ENCODE results near the gene KRTAP10-9.
"Not testable (repeated sequence)": the region's sequence is repeated elsewhere in the genome, so short reads cannot be mapped to it uniquely, and the experiment has no call there.

The KRTAP10-9 gene

GRCh38 chr21:44644878-44645277, 18.0 kb downstream of the KRTAP10-9 start:
- no peak for DNase-seq

DNA sequence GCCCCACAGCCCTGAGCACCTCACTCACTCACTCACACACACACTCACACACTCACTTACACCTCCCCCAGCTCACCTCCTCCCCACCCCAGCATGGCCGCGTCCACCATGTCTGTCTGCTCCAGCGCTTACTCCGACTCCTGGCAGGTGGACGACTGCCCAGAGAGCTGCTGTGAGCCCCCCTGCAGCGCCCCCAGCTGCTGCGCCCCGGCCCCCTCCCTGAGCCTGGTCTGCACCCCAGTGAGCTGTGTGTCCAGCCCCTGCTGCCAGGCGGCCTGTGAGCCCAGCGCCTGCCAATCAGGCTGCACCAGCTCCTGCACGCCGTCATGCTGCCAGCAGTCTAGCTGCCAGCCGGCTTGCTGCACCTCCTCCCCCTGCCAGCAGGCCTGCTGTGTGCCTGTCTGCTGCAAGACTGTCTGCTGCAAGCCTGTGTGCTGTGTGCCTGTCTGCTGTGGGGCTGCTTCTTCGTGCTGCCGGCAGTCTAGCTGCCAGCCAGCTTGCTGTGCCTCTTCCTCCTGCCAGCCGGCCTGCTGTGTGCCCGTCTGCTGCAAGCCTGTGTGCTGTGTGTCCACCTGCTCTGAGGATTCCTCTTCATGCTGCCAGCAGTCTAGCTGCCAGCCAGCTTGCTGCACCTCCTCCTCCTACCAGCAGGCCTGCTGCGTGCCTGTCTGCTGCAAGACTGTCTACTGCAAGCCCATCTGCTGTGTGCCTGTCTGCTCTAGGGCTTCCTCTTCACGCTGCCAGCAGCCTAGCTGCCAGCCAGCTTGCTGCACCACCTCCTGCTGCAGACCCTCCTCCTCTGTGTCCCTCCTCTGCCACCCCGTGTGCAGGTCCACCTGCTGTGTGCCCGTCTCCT, 19.7 kb downstream of the KRTAP10-9 start, which contains the start of gene KRTAP10-11:
TSS of gene KRTAP10-11 (plus strand) at position 49 of the 856 bp plus-strand sequence. CDS start at position 94, 45 bp downstream.
- not testable (repeated sequence) for DNase-seq

DNA sequence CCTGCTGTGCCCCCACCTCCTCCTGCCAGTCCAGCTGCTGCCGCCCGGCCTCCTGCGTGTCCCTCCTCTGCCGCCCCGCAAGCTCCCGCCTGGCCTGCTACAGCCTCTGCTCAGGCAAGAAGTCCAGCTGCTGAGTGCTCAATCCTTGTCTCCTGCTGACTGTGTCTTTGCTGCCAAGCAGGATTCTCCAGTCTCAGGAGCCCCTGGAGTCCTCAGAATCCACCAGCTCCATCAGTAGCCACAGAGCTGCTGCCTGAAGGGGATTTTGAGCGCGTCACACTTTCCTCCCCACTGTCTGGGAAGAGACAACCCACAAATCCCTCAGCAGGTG, 20.3 kb downstream of the KRTAP10-9 start:
- no peak for DNase-seq

DNA sequence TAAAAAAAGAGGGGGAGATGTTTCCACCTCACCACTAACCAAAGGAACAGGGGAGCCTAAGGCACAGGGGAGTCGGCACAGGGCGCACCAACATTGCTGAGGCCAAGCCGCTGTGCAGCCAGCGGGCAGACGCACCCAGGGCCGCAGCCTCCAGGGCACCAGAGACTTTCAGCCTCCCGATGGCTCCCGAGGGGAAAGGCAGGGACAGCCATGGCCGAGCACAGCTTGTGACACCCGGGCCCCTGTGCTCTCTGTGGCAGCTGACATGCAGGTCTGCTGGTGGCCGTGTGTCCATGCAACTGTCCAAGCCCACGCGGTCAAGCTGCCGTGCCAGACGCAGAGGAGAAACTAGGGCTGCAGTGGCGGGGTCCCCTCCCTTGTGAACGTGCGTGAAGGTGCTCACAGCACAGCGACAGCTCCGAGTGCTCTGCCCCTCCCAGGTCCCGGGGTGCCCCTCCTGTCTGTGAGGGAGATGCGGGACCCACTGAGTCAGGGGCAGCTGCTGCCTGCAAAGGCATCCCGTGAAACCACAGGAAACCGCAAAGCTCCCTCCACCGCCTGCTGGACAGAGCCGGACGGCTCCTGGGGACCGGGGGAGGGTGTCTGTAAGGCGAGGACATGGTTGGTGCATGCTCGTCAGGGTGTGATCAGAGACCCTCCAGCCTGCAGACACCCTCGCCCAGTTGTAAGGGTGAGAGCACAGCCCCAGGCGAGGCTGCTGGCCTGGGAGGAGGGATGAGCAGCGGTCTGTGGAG, 21.8 kb downstream of the KRTAP10-9 start:
- DNase-seq = no peak

DNA sequence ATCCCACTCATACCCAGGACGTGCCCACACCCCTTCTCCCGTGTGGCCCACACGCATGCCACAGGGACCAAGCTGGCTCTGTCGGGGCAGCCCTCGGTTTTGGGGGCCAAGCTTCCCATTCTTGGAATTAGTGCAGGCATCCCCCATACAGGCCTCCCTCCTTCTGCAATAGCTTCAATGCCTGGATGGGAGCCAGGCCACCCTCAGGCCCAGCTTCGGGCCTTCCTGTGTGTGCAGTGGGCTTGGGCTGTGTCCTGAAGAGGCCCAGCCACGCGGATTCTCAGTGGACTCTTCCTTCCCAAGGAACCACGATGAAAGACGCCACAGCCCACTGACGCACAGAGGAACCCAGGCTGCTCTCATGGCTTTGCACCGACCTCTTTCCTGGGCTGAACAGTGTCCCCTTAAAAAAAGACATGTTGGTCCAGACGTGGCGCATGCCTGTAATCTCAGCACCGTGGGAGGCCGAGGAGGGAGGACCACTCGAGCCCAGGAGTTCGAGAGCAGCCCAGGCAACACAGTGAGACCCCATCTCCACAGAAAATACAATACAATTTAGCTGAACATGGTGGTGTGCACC, 22.7 kb downstream of the KRTAP10-9 start:
- no peak for DNase-seq

DNA sequence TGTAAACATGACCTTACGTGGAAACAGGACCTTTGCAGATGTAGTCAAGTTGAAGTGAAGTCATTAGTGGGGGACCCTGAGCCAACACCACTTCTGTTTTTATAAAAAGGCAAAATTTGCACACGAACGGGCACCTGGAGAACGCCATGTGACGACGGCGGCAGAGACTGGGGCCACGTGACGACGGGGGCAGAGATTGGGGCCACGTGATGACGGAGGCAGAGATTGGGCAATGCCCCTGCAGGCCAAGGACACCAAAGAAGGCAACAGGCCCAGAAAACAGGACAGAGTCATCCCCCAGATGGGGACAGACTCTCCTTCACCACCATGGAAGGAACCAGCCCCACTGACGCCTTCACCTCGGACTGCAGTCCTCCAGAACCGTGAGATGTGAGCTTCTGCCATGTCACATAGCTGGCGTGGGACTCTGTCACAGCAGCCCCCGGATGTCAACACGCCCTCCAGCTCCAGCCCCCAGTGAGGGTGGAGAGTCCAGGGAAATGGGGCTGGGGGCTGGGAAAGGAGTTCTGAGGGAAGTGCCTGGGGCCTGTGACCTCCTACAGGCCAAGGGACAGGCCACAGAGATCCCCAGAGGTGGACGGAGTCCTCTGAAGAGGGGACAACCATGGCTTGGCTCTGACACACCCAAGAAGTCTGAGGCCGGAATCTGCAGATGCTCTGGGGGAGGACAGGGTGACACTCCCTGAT, 23.5 kb downstream of the KRTAP10-9 start:
- DNase-seq = no peak

DNA sequence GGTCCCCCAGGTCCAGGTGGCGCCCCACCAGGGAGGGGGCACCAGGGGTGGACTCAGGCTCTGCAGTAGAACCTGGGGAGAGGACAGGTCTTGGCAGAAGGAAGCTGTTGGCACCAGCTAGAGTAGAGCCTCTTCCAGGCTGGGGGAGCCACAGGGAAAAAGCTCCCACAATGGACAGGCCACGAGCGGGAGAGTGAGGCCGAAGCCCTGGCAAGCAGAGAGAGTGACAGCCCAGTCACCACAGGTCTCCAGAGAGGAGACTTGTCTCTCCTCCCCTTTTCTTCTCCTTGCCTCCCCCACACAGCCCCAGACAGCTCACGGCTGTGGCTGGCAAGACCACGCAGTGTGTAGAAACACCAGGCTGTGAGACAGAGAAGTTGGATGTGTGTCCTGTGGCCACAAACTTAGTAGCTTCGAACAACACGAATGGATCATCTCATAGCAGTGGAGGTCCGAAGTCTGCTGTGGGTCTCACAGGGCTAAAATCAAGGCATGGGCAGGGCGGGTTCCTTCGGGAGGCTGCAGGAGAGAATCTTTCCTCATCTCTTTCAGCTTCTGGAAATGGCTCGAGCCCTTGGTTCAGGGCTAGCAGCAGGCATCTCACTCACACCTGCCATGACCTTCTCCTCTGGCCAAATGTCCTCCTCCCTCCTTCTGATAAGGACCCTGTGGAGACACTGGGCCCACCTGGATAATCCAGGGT, 24.2 kb downstream of the KRTAP10-9 start:
- no peak for DNase-seq

DNA sequence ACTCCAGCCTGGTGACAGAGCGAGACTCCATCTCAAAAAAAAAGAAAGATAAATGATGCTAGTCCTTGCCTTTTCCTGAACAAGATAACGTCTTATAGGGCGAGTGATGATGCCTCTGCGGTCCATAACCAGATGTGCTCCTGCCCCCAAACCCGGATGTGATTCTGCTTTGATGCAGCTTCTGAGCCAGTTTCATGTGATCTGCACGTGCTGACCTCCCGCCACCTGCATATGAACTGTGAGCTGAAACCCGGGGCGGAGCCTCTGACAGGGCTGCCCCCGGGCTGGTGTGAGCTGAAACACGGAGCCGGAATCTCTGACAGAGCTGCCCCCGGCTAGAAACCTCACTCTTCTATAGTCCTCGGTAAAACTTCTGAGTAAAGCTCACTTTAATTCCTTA, 26.2 kb downstream of the KRTAP10-9 start:
- no peak for DNase-seq

DNA sequence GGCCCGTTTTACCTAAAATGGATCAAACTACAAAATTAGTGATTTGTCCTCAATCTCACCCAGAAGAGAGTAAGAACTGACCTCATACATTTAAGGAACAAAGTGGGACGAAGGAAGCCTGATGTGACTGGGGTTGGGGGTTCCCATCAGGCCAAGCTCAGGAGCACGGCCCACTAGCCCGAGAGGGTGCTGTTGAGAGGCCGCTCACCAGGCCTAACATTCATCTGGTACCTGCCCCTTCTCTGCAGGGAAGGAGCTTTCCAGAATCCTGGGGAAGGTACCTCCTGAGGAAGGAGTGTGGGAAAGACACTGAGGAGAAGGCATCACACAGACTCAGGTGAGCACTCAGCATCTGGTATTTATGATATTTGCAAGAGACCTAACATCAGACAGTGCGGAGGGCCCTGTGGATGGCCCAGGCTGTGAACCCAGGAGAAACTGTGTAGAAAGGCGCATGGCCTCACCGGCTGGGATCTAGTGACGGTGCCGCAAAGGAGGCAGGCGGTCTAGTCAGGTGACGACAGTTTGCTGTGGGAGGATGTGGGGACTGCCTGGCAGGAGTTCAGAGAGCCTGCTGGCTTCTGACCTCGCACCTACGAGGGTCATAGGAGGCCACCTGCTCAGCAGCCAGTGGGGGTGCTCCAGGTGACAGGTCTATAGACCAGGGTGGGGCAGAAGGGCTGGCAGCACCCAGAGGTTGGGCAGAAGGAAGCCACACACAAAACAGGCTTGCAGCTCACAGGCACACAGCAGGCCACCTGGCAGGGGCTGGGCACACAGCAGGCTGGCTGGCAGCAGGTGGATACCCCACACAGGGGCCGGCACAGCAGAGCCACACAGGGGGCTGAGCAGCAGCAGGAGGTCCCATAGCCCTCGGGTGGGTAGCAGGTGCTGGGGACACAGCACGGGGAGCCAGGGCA, 27.0 kb downstream of the KRTAP10-9 start:
- DNase-seq = peak; percentile 44 to 70 (median 61)

DNA sequence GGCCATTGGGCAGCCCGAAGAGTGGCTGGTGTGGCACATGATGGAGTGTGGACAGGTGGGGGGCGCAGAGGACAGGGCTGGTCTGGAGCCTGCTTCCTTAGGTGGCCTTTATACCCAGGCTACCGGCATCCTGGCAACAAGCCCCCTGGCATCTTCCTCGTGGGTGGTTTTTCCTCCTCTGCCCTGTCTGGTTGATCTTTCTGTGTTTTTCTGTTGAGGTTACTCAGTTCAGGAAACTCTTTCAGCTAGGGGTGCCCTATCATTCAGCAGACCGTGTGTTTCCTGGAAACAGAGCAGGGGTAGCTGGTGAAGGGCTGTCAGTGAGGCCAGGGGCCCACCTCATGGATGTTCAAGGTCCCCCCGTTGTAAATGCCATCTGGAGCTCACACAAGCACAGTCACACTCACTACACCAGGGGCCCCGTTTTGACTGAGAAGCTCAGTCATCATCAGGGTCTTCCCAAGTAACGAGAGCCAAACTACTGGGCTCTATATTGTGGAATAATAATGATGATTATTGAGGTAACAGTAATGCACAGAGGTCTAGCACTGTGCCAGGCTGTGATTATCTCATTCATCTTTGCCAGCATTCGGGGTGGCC, 27.8 kb downstream of the KRTAP10-9 start, which contains the start of gene KRTAP12-4:
TSS of gene KRTAP12-4 (minus strand) at position 84 of the 600 bp plus-strand sequence. CDS start at position 39, 45 bp downstream.
- DNase-seq = peak in 1 of 5 donors; percentile 55

DNA sequence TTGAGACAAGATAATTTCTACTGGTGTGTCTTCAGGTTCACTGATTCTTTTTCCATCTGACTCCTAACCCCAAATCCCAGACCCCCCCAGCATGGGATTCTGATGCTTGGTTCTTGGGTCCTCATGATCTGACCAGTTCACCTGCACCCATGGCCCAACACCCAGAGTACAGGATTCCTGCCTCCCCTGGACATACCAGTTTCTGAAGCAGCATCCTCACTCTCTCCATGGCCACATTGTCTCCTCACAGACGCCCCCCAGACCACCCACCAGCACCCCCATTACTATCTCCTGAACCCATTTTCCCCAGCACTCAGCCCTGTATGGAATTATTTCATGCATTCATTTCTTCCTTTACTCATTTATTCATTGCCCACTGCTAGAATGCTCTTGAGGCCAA, 30.0 kb downstream of the KRTAP10-9 start:
- DNase-seq = no peak

- DNase-seq = peak; percentile 43 to 93 (median 48)
Observed at GRCh38 chr21:44657635-44658540, 31.0 kb downstream of the KRTAP10-9 start, which contains the start of gene KRTAP12-3. Gene KRTAP12-3 (plus strand): TSS chr21:44657932. CDS start chr21:44657980, 48 bp downstream.

GRCh38 chr21:44658541-44658910, 31.6 kb downstream of the KRTAP10-9 start:
- no peak for DNase-seq

DNA sequence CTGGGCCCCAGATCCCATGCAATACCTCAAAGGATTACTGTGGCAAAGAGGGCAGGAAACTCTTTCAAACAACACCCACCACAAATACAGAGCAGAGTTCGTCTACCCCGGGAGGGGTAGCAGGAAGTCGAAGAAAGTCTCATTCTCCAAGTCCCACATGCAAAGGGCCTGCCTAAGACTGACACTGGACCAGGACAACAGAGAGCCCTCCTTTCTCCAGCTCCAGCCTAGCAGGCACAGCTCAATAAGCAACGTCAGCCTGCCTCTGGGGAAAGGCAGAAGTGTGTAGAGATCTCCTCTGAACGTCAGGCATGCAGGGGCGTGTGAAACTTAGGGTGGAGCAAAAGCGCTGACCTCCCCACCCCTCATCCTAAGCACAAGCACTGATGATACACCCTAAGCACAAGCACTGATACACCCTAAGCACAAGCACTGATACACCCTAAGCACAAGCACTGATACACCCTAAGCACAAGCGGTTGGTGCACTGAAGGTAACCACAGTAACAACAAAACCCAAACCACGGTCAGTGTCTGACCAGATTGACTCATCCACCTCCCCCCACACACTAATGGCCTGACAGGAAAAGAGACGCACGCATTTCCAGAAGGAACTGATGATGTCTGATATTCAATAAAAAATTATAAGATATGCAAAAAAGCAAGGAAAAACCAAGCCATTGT, 32.2 kb downstream of the KRTAP10-9 start:
- peak in 1 of 5 donors; percentile 70 for DNase-seq

GRCh38 chr21:44661567-44661966, 34.7 kb downstream of the KRTAP10-9 start:
- not testable (repeated sequence) for DNase-seq

DNA sequence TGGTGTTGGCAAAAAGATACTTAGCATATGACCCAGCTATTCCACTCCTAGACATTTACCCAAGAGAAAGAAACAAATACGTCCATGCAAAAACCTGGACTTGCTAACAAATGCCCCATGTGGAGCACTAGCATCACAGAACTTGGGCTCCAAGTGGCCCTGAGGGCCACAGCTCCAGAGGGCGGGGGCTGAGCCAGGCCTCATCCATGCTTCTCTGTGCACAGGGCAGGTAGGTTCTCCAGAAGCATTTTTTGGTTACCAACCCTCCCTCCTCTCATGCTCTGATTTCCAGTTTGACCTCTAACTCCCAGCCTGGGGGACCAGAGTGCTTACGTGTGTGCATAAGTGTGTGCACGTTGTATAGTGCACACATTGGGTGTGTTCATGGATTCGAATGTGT, 37.8 kb downstream of the KRTAP10-9 start:
- no peak for DNase-seq

- DNase-seq = no peak
Observed at GRCh38 chr21:44666401-44667320, 39.8 kb downstream of the KRTAP10-9 start, which contains the start of gene KRTAP12-2. Gene KRTAP12-2 (minus strand): TSS chr21:44666927. CDS start chr21:44666886, 41 bp downstream.

Measured in T-helper 1 cell (primary cell).